Measurements from ENCODE around the gene LRRC37B.
"Not testable (repeated sequence)": the region's sequence is repeated elsewhere in the genome, so short reads cannot be mapped to it uniquely, and the experiment has no call there.

Gene LRRC37B

DNA sequence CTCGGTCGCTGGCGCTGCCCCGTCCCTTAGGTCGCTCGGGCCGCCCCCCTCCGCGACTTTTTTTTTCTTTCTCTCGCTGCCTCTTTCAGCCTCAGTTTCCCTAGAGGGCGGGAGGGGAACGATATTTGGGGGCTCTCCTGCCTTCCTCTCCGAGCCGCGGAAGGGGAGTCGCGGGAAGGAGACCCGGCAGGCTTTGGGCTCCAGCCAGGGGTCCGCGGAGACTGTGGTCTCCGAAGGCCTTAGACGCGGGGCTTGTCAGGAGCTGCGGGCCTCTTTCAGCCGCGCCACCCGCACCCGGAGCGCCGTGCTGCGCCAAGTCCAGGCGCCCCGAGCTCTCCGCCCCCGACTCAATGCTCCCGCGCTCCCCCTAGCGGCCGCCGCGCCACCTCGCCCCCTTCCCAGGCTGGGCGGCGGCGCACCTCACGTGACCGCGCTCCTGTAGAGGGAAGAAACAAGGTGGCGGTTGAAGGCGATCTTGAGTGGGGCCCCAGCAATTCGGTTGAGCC lies at the start of gene LRRC37B:
TSS of gene LRRC37B (plus strand) at position 427 of the 506 bp plus-strand sequence. CDS start 14,010 bp downstream, outside the sequence.
- Histone ChIP-seq H3K27me3 (ENCODE audit: insufficient read depth, low read length) (no peaks in the 10 kb centered on the region), H3K9me3 (ENCODE audit: low read length) (no peaks in the 10 kb centered on the region), H3K36me3 (ENCODE audit: insufficient read depth, low read length) (no peaks in the 10 kb centered on the region), H3K4me3 (ENCODE audit: low read length) (peak within 1 kb of the TSS; percentile 73), H3K4me1 (ENCODE audit: insufficient read depth, low read length) (peaks cover 5% of the 10 kb centered on the region), H2AFZ (ENCODE audit: low read depth, low read length) (peak within 1 kb of the TSS; percentile 94)

GRCh38 chr17:31964131-31964530 lies 43.1 kb upstream of the LRRC37B start:
- not testable (repeated sequence) for H3K4me1 ChIP-seq (ENCODE audit: insufficient read depth, low read length); H3K9me3 ChIP-seq (ENCODE audit: low read length); H3K27me3 ChIP-seq (ENCODE audit: insufficient read depth, low read length); H2AFZ ChIP-seq (ENCODE audit: low read depth, low read length); H3K4me3 ChIP-seq (ENCODE audit: low read length)
- peaks cover 44% of the 10 kb centered on the region for H3K36me3 ChIP-seq (ENCODE audit: insufficient read depth, low read length)

DNA sequence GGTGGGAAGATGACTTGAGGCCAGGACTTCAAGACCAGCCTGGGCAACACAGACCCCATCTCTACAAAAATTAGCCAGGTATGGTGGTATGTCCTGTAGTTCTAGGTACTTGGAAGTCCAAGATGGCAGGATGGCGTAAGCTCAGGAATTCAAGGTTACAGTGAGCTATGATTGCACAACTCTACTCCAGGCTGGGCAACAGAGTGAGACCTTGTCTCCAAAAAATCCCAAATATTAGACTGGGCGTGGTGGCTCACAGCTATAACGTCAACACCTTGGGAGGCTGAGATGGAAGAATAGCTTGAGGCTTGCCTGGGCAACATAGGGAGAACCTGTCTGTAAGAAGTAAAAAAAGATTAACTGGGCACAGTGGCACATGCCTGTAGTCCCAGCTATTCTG lies 39.5 kb upstream of the LRRC37B start:
- Histone ChIP-seq H3K4me3 (ENCODE audit: low read length) (no peak overlapping the region), H3K9me3 (ENCODE audit: low read length) (no peaks in the 10 kb centered on the region), H3K4me1 (ENCODE audit: insufficient read depth, low read length) (no peaks in the 10 kb centered on the region), H3K36me3 (ENCODE audit: insufficient read depth, low read length) (peaks cover 33% of the 10 kb centered on the region), H2AFZ (ENCODE audit: low read depth, low read length) (no peak overlapping the region), H3K27me3 (ENCODE audit: insufficient read depth, low read length) (no peaks in the 10 kb centered on the region)

DNA sequence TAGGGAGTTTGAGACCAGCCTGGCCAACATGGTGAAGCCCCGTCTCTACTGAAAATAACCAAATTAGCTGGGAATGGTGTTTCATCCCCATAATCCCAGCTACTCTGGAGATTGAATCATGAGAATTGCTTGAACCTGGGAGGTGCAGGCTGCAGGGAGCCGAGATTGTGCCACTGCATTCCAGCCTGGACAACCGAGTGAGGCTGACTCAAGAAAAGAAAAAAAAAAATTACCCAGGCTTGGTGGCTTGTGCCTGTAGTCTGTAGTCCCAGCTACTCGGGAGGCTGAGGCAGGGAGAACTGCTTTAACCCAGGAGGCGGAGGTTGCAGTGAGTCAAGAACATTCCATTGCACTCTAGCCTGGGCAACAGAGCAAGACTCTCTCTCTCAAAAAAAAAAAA lies 36.8 kb upstream of the LRRC37B start:
- H3K9me3 ChIP-seq (ENCODE audit: low read length); H2AFZ ChIP-seq (ENCODE audit: low read depth, low read length); H3K27me3 ChIP-seq (ENCODE audit: insufficient read depth, low read length); H3K4me3 ChIP-seq (ENCODE audit: low read length); H3K4me1 ChIP-seq (ENCODE audit: insufficient read depth, low read length): not testable (repeated sequence)
- H3K36me3 ChIP-seq (ENCODE audit: insufficient read depth, low read length): peaks cover 33% of the 10 kb centered on the region

- not testable (repeated sequence) for H3K4me1 ChIP-seq (ENCODE audit: insufficient read depth, low read length); H3K9me3 ChIP-seq (ENCODE audit: low read length); H2AFZ ChIP-seq (ENCODE audit: low read depth, low read length); H3K27me3 ChIP-seq (ENCODE audit: insufficient read depth, low read length); H3K4me3 ChIP-seq (ENCODE audit: low read length)
- peaks cover 33% of the 10 kb centered on the region for H3K36me3 ChIP-seq (ENCODE audit: insufficient read depth, low read length)
Measured at GRCh38 chr17:31974269-31975071, 32.7 kb upstream of the LRRC37B start.

DNA sequence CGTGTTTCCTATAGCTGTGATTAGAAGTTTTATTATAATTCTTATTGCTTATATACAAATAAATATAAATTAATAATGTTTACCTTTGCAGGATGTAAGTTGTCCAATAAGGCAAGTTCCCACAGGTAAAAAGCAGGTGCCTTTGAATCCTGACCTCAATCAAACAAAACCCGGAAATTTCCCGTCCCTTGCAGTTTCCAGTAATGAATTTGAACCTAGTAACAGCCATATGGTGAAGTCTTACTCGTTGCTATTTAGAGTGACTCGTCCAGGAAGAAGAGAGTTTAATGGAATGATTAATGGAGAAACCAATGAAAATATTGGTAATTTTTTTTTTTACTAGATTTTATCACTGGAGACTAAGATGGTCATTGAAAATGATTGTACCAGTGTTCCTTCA lies 31.8 kb upstream of the LRRC37B start:
- H3K4me1 ChIP-seq (ENCODE audit: insufficient read depth, low read length); H3K4me3 ChIP-seq (ENCODE audit: low read length); H2AFZ ChIP-seq (ENCODE audit: low read depth, low read length); H3K9me3 ChIP-seq (ENCODE audit: low read length); H3K27me3 ChIP-seq (ENCODE audit: insufficient read depth, low read length): not testable (repeated sequence)
- H3K36me3 ChIP-seq (ENCODE audit: insufficient read depth, low read length): peaks cover 37% of the 10 kb centered on the region

DNA sequence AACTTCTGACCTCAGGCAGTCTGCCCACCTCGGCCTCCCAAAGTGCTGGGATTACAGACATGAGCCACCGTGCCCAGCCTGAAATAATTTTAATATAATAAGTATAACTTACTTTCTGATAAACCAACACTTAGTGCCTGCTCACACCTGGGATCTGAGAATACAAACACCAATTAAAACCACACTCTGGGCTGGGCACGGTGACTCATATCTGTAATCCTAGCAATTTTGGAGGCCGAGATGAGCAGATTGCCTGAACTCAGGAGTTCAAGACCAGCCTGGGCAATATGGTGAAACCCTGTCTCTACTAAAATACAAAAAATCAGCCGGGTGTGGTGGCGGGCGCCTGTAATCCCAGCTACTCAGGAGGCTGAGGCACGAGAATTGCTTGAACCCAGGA lies 15.4 kb upstream of the LRRC37B start:
- H3K27me3 ChIP-seq (ENCODE audit: insufficient read depth, low read length); H3K9me3 ChIP-seq (ENCODE audit: low read length); H3K4me1 ChIP-seq (ENCODE audit: insufficient read depth, low read length); H2AFZ ChIP-seq (ENCODE audit: low read depth, low read length); H3K4me3 ChIP-seq (ENCODE audit: low read length): not testable (repeated sequence)
- H3K36me3 ChIP-seq (ENCODE audit: insufficient read depth, low read length): peaks cover 83% of the 10 kb centered on the region

DNA sequence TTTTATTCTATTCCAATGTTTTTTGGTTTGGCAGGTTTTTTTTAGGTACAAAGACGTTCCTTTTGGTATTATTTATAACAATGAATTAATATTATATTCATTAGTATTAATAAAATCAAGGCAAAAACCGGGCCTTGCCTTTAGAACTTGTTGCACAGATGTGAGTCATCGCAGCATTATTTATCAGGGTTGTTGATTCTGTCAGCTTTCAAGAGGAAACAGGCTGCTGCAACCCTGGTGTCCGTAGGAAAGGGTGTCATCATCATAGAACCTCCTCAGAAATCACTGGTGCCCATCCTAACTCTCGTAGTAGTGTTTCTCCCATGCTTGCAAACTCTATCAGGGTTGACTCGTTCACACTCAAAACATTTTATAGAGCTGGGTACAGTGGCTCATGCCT lies 10.2 kb upstream of the LRRC37B start:
- no peaks in the 10 kb centered on the region for H3K27me3 ChIP-seq (ENCODE audit: insufficient read depth, low read length)
- no peaks in the 10 kb centered on the region for H3K9me3 ChIP-seq (ENCODE audit: low read length)
- no peak overlapping the region for H2AFZ ChIP-seq (ENCODE audit: low read depth, low read length)
- no peaks in the 10 kb centered on the region for H3K4me1 ChIP-seq (ENCODE audit: insufficient read depth, low read length)
- H3K4me3 ChIP-seq (ENCODE audit: low read length): no peak overlapping the region
- peaks cover 80% of the 10 kb centered on the region for H3K36me3 ChIP-seq (ENCODE audit: insufficient read depth, low read length)

- Histone ChIP-seq H3K4me1 (ENCODE audit: insufficient read depth, low read length) (peaks cover 5% of the 10 kb centered on the region), H3K9me3 (ENCODE audit: low read length) (peaks cover 3% of the 10 kb centered on the region), H3K4me3 (ENCODE audit: low read length) (peak overlapping the region; percentile 73), H3K27me3 (ENCODE audit: insufficient read depth, low read length) (no peaks in the 10 kb centered on the region), H3K36me3 (ENCODE audit: insufficient read depth, low read length) (no peaks in the 10 kb centered on the region), H2AFZ (ENCODE audit: low read depth, low read length) (peak overlapping the region; percentile 82)
Measured at GRCh38 chr17:32007463-32008298, 498 bp downstream of the LRRC37B start.

GRCh38 chr17:32009262-32009542 lies 2.0 kb downstream of the LRRC37B start:
- H3K4me1 ChIP-seq (ENCODE audit: insufficient read depth, low read length): peaks cover 5% of the 10 kb centered on the region
- H3K27me3 ChIP-seq (ENCODE audit: insufficient read depth, low read length): no peaks in the 10 kb centered on the region
- peaks cover 3% of the 10 kb centered on the region for H3K9me3 ChIP-seq (ENCODE audit: low read length)
- peak overlapping the region; percentile 73 for H3K4me3 ChIP-seq (ENCODE audit: low read length)
- no peaks in the 10 kb centered on the region for H3K36me3 ChIP-seq (ENCODE audit: insufficient read depth, low read length)
- no peak overlapping the region for H2AFZ ChIP-seq (ENCODE audit: low read depth, low read length)

GRCh38 chr17:32010114-32010513 lies 2.9 kb downstream of the LRRC37B start:
- peaks cover 3% of the 10 kb centered on the region for H3K9me3 ChIP-seq (ENCODE audit: low read length)
- no peaks in the 10 kb centered on the region for H3K36me3 ChIP-seq (ENCODE audit: insufficient read depth, low read length)
- H3K4me1 ChIP-seq (ENCODE audit: insufficient read depth, low read length): peaks cover 5% of the 10 kb centered on the region
- no peak overlapping the region for H2AFZ ChIP-seq (ENCODE audit: low read depth, low read length)
- no peak overlapping the region for H3K4me3 ChIP-seq (ENCODE audit: low read length)
- H3K27me3 ChIP-seq (ENCODE audit: insufficient read depth, low read length): no peaks in the 10 kb centered on the region

GRCh38 chr17:32015245-32016013 lies 8.2 kb downstream of the LRRC37B start:
- Histone ChIP-seq H3K9me3 (ENCODE audit: low read length) (peaks cover 3% of the 10 kb centered on the region), H2AFZ (ENCODE audit: low read depth, low read length) (no peak overlapping the region), H3K36me3 (ENCODE audit: insufficient read depth, low read length) (peaks cover 25% of the 10 kb centered on the region), H3K4me1 (ENCODE audit: insufficient read depth, low read length) (no peaks in the 10 kb centered on the region), H3K27me3 (ENCODE audit: insufficient read depth, low read length) (no peaks in the 10 kb centered on the region), H3K4me3 (ENCODE audit: low read length) (no peak overlapping the region)

DNA sequence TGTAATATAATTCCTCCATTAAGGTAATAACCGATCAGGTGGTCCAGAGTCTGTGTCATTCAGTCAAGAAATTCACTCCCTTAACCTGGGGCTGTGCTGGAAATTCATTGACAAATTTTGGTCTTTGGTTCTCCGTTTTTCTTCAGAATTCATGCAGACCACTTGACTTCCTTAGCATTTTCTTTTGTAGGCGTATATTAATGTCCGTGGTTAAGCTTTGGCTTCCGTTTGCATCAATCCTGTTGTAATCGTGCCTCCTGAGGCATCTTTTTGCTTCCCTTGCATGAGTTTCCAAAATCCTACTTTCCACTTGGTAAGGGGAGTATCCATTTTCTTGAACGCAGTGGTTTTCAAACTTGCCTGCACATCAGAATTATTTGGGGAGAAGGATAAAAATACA lies 9.0 kb downstream of the LRRC37B start:
- Histone ChIP-seq H3K27me3 (ENCODE audit: insufficient read depth, low read length) (no peaks in the 10 kb centered on the region), H3K4me1 (ENCODE audit: insufficient read depth, low read length) (no peaks in the 10 kb centered on the region), H3K36me3 (ENCODE audit: insufficient read depth, low read length) (peaks cover 32% of the 10 kb centered on the region), H3K4me3 (ENCODE audit: low read length) (no peak overlapping the region), H2AFZ (ENCODE audit: low read depth, low read length) (no peak overlapping the region), H3K9me3 (ENCODE audit: low read length) (peaks cover 3% of the 10 kb centered on the region)
